WI38 (cell line): ENCODE results near the gene CFAP46.

Source experiments
- H3K4me3 ChIP-seq: 2 replicates; pipeline ENCODE4 v1.5.1; 2011; ENCODE audit warnings: low read depth, mild to moderate bottlenecking, control low read depth, low read length
- TF ChIP-seq, protein P1 (sequence below): IDR thresholded peaks from 2 replicates; pipeline ENCODE4 v1.5.1; 2012; ENCODE audit warnings: low read depth, mild to moderate bottlenecking, control low read depth, low read length

The CFAP46 gene

DNA sequence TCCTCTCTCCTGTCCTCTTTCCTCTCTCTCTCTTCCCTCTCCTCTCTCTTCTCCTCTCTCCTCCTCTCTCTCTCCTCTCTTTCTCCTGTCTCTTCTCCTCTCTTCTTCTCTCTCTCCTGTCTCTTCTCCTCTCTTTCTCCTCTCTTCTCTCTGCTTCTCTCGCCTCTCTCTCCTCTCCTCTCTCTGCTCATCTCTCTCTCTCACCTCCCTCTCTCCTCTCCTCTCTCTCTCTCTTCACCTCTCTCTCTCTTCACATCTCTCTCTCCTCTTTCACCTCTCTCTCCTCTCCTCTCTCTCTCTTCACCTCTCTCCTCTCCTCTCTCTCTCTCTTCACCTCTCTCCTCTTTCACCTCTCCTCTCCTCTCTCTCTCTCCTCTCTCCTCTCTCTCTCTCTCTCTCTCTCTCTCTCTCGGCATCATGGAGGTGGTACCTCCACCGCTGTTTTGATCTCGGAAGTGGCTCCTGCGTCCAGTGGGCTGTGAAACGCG, 30.1 kb downstream of the CFAP46 start:
- no peak overlapping the region for H3K4me3 ChIP-seq
- TF ChIP-seq, protein P1, sequence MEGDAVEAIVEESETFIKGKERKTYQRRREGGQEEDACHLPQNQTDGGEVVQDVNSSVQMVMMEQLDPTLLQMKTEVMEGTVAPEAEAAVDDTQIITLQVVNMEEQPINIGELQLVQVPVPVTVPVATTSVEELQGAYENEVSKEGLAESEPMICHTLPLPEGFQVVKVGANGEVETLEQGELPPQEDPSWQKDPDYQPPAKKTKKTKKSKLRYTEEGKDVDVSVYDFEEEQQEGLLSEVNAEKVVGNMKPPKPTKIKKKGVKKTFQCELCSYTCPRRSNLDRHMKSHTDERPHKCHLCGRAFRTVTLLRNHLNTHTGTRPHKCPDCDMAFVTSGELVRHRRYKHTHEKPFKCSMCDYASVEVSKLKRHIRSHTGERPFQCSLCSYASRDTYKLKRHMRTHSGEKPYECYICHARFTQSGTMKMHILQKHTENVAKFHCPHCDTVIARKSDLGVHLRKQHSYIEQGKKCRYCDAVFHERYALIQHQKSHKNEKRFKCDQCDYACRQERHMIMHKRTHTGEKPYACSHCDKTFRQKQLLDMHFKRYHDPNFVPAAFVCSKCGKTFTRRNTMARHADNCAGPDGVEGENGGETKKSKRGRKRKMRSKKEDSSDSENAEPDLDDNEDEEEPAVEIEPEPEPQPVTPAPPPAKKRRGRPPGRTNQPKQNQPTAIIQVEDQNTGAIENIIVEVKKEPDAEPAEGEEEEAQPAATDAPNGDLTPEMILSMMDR: no peak

DNA sequence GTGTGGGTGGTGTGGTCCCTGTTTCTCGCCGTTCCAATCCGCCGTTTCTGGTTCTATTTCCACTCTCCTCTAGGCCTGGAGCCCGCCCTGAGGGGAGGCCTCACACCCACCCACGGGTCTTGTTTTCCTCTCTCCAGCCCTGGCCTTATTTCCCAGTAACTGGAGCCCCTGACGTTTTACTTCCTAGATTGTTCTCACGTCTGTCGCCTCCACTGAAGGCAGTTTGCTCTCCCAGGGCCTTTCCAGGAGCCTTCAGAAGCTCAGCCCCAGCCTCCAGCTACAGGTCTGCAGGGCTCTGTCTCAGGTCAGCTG, 30.6 kb downstream of the CFAP46 start:
- TF ChIP-seq, protein P1: no peak
- H3K4me3 ChIP-seq: no peak overlapping the region

DNA sequence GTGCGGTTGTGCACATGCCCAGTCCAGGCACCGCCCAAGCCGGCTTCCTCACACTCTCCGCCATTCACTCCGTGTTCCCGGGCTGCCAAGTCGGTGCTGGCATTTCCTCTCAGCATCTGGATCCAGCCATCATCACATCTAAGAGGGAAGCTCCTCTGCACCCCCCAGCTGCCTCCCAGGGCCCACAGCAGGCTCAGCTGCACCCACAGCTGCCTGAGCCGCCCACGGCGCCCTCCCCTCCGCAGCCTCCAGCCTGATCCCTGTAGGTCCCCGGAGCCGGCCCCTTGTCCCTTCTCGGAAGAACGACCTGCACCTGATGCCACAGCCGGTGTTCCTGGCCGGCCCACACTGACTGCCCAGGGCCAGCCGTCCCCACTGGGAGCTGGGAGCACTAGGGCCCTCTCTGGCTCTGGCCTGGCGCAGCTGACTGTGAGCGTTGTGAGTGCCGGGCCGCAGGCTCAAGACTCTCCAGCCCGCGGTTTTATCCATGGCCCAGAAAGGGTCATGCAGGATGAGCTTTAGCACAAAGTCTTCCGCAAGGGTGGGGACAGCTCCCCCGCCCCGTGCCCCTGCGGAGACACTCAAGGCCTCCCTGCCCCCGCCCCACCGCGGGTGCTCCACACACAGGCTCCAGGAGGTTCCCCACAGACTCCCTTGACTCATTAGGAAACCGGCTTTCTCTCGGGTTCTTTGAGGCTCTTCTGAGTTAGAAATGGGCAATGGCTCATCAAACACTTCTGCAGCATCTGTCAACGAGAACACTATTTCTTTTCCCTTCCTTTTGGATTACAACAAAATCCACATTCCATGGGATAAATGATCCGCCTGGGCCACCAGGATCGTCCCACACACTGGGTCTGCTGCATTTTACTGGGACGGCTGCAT, 31.2 kb downstream of the CFAP46 start:
- H3K4me3 ChIP-seq: no peak overlapping the region
- TF ChIP-seq, protein P1: no peak

DNA sequence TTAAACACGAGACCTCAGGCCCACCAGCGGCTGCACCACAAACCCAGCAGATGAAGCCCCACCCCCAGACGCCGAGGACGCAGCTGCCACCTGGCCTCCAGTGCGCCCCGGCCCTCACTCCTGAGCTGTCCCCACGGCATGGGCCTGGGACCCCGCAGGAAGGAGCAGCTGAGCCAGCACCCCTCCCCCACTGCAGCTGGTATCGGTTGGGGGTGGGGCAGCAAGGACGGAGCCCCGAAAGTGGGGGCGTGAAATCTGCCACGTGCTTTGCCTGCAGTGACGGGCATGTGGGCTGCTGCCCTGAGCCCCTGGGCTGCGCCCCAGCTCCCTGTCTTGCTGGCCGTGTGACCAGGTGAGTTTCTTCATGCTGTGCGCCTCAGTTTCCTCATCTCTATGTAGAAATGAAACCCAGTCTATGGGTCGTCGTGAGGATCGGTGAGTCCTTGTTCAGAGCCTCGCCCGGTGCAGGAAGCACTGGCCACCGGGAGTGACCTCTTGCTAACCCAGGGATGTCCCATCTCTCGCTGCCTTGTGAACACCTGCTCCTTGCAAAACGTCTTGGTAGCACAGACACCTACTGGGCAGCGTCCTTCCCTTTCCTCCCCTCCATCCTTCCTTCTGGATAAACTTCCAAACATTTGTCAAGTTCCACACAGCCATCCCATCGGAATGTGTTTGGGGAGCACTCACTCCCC, 32.0 kb downstream of the CFAP46 start:
- no peak overlapping the region for H3K4me3 ChIP-seq
- TF ChIP-seq, protein P1: no peak

DNA sequence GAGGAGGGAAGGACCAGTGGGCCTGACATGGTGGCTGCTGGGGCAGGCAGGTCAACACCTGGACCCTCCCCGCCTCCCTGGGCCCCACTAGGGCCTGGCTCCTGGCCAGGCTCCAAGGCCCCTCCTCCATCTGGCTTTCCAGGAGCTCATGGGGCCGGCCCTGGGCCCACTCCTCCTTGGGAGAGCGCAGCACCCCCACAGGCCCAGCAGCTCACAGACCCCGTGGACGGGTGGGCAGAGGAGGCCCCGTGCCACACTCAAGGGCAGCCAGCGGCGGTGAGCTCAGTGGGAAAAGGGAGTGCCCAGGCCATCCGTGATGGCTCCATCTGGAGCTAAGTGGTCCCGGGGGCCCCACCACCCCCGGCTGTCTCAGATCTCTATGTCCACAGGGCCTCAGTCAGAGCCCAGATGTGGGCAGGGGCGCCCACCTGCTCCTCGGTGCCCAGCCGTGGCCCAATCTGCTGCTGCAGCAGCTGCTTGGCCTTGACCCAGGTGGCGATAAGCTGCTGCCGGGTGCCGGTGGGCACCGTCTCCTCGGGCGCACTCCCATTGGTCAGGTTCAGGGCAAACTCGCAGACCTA, 32.8 kb downstream of the CFAP46 start:
- TF ChIP-seq, protein P1: no peak
- no peak overlapping the region for H3K4me3 ChIP-seq

DNA sequence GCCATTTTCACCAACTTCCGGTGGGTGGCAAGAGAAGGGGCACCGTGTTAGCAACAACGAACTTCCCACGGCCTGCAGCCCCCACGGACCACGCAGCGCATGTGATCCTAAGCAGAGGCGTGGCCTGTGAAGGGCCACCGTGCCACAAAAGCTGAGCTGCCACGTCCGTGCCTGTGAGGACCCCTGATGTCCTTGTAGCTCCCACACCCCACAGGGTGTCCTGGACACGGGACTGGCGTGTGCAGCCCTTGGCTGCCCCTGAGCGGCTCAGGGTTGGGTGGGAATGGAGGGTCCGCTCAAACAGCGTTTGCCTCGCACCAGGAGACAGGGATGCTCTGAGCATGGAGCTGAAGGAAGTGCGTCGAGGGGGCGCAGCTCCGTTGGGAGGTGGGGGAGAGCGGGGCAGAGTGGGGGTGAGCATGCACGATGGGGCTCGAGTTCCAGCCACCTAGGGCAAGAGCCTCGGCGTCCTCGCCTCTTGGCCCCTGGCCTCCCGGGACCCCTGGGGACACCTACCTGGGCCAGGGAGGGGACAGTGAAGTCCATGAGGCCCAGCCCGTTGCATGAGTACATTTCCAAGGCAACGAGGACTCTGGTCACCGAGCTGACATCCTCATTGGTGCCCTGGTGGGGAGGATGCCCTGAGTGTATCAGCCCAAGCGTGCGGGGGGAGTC, 33.6 kb downstream of the CFAP46 start:
- no peak overlapping the region for H3K4me3 ChIP-seq
- TF ChIP-seq, protein P1: no peak
